Measurements from ENCODE around the gene TRIO. TPM values are rescaled to one million over a fixed set of nuclear protein-coding genes. Genes with fewer than 3 reads are reported as not detected.

TRIO gene
- total RNA-seq, 3 donors from 2014 or later (not counting 1 experiment from before 2014, with no cell fraction given) = 84.6 to 136 (median 94.3) TPM

- peaks cover 14% of the 10 kb centered on the region for H3K36me3 ChIP-seq (ENCODE audit: control insufficient read depth, insufficient read depth, low read length)
Measured at GRCh38 chr5:14414007-14414406, 270.9 kb downstream of the TRIO start.

DNA sequence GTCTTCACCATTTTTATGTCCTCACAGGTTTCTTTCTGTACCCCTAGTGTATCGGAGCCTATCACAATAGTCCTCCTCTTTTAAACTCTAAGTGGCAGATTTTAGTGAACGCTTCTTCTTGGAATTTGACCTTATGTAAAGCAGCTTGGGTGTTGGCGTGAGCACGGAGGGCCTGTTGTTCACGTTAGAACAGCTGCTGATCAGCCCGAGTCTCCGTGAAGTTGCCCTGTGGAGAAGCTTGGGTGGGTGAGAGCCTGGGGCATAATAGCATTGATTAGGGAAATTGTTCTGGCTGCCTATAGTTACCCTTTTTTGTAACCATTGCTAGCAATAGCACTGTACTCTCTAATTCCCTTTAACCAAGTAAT, 271.5 kb downstream of the TRIO start:
- ATAC-seq = no peak
- no peaks in the 10 kb centered on the region for H3K4me1 Mint-ChIP-seq
- H3K27ac Mint-ChIP-seq = no peak overlapping the region

More at GRCh38 chr5:14414007-14414406, 270.9 kb downstream of the TRIO start:
- no peak for TF ChIP-seq CTCF (IDR thresholded peaks at IDR 0.05)
- no peaks in the 10 kb centered on the region for H3K27me3 ChIP-seq (ENCODE audit: control insufficient read depth, insufficient read depth, low read length)
- H3K4me1 ChIP-seq (ENCODE audit: control insufficient read depth, insufficient read depth, low read length) = no peaks in the 10 kb centered on the region
- Mint-ChIP-seq H3K9me3 (no peaks in the 10 kb centered on the region), H3K27me3 (ENCODE audit: low read depth in 2 of 2) (no peaks in the 10 kb centered on the region), H3K27ac (no peak overlapping the region), H3K36me3 (no peaks in the 10 kb centered on the region), H3K4me3 (no peak overlapping the region), H3K4me1 (no peaks in the 10 kb centered on the region)
- H3K9me3 ChIP-seq (ENCODE audit: control insufficient read depth, insufficient read depth, low read length) = no peaks in the 10 kb centered on the region
- intact Hi-C loops (cut with micrococcal nuclease) = no loop called here
- 91% methylated on average over 11 of the region's 11 CpGs for whole genome bisulfite sequencing (ENCODE audit: insufficient coverage)
- DNase-seq (peak in 1 of 2 donors; percentile 52), ATAC-seq (no peak)
- no peak overlapping the region for H3K4me3 ChIP-seq (ENCODE audit: low read length)
- H3K27ac ChIP-seq (ENCODE audit: low read length) = no peak overlapping the region

GRCh38 chr5:14415024-14415697, 272.0 kb downstream of the TRIO start:
- Mint-ChIP-seq H3K36me3 (no peaks in the 10 kb centered on the region), H3K27me3 (ENCODE audit: low read depth in 2 of 2) (no peaks in the 10 kb centered on the region), H3K27ac (no peak overlapping the region), H3K9me3 (no peaks in the 10 kb centered on the region), H3K4me3 (no peak overlapping the region), H3K4me1 (no peaks in the 10 kb centered on the region)
- intact Hi-C loops (cut with micrococcal nuclease) = no loop called here
- Histone ChIP-seq H3K9me3 (ENCODE audit: control insufficient read depth, insufficient read depth, low read length) (no peaks in the 10 kb centered on the region), H3K4me3 (ENCODE audit: low read length) (no peak overlapping the region), H3K36me3 (ENCODE audit: control insufficient read depth, insufficient read depth, low read length) (peaks cover 11% of the 10 kb centered on the region), H3K4me1 (ENCODE audit: control insufficient read depth, insufficient read depth, low read length) (no peaks in the 10 kb centered on the region), H3K27me3 (ENCODE audit: control insufficient read depth, insufficient read depth, low read length) (no peaks in the 10 kb centered on the region), H3K27ac (ENCODE audit: low read length) (no peak overlapping the region)
- ATAC-seq (peak in 1 of 3 donors; percentile 41), DNase-seq (peak in 1 of 2 donors; percentile 51)
- TF ChIP-seq CTCF (IDR thresholded peaks at IDR 0.05) = no peak
- WGBS (ENCODE audit: insufficient coverage) = 78% methylated on average over 16 of the region's 16 CpGs

More for the DNA sequence above, 271.5 kb downstream of the TRIO start:
- whole genome bisulfite sequencing (ENCODE audit: insufficient coverage) = 81% methylated on average over 7 of the region's 7 CpGs
- Histone ChIP-seq H3K27ac (ENCODE audit: low read length) (no peak overlapping the region), H3K4me3 (ENCODE audit: low read length) (no peak overlapping the region), H3K36me3 (ENCODE audit: control insufficient read depth, insufficient read depth, low read length) (peaks cover 14% of the 10 kb centered on the region), H3K27me3 (ENCODE audit: control insufficient read depth, insufficient read depth, low read length) (no peaks in the 10 kb centered on the region), H3K9me3 (ENCODE audit: control insufficient read depth, insufficient read depth, low read length) (no peaks in the 10 kb centered on the region), H3K4me1 (ENCODE audit: control insufficient read depth, insufficient read depth, low read length) (no peaks in the 10 kb centered on the region)
- no peak overlapping the region for H3K4me3 Mint-ChIP-seq
- no peaks in the 10 kb centered on the region for H3K9me3 Mint-ChIP-seq
- intact Hi-C loops (cut with micrococcal nuclease) = no loop called here
- peak in 1 of 2 donors; percentile 36 for DNase-seq
- H3K36me3 Mint-ChIP-seq = no peaks in the 10 kb centered on the region
- TF ChIP-seq CTCF (IDR thresholded peaks at IDR 0.05) = no peak
- no peaks in the 10 kb centered on the region for H3K27me3 Mint-ChIP-seq (ENCODE audit: low read depth in 2 of 2)

GRCh38 chr5:14415698-14416074, 272.5 kb downstream of the TRIO start:
- peaks cover 10% of the 10 kb centered on the region for H3K36me3 ChIP-seq (ENCODE audit: control insufficient read depth, insufficient read depth, low read length)
- intact Hi-C loops (cut with micrococcal nuclease) = no loop called here
- no peaks in the 10 kb centered on the region for H3K4me1 Mint-ChIP-seq
- H3K9me3 ChIP-seq (ENCODE audit: control insufficient read depth, insufficient read depth, low read length) = no peaks in the 10 kb centered on the region
- H3K4me3 Mint-ChIP-seq = no peak overlapping the region
- no peaks in the 10 kb centered on the region for H3K27me3 ChIP-seq (ENCODE audit: control insufficient read depth, insufficient read depth, low read length)
- H3K27ac ChIP-seq (ENCODE audit: low read length) = no peak overlapping the region
- no peaks in the 10 kb centered on the region for H3K27me3 Mint-ChIP-seq (ENCODE audit: low read depth in 2 of 2)
- 83% methylated on average over 2 of the region's 3 CpGs for WGBS (ENCODE audit: insufficient coverage)
- no peak for TF ChIP-seq CTCF (IDR thresholded peaks at IDR 0.05)
- no peaks in the 10 kb centered on the region for H3K4me1 ChIP-seq (ENCODE audit: control insufficient read depth, insufficient read depth, low read length)
- H3K4me3 ChIP-seq (ENCODE audit: low read length) = no peak overlapping the region
- no peaks in the 10 kb centered on the region for H3K9me3 Mint-ChIP-seq
- H3K36me3 Mint-ChIP-seq = no peaks in the 10 kb centered on the region
- DNase-seq (no peak), ATAC-seq (no peak)
- no peak overlapping the region for H3K27ac Mint-ChIP-seq
